NB4 (cell line): ENCODE data around the gene ARHGAP24.

ENCODE experiments used
- CTCF ChIP-seq: IDR thresholded peaks from one replicate; pipeline ENCODE4 v1.5.1; 2012; ENCODE audit warnings: low read depth, low read length
- MAX ChIP-seq: IDR thresholded peaks from 2 replicates; pipeline ENCODE4 v1.6.1; 2011; ENCODE audit warnings: low read depth, low read length
- MYC ChIP-seq: IDR thresholded peaks from 2 replicates; pipeline ENCODE4 v1.6.1; 2011; ENCODE audit warnings: low read depth, low read length
- POLR2A ChIP-seq: IDR thresholded peaks from 2 replicates; pipeline ENCODE4 v1.6.1; 2011; ENCODE audit warnings: mild to moderate bottlenecking; ENCODE audit not compliant: insufficient read length; ENCODE audit errors: extremely low read depth

- no peak for TF ChIP-seq CTCF
- TF ChIP-seq POLR2A = no peak
- no peak for TF ChIP-seq MYC
- no peak for TF ChIP-seq MAX
Measured at GRCh38 chr4:85598936-85599335, 124.0 kb downstream of the ARHGAP24 start.
